HepG2 (cell line): ENCODE measurements around the gene KCTD16. TPM values are rescaled to one million over a fixed set of nuclear protein-coding genes. Genes with fewer than 3 reads are reported as not detected.

Experiments used
- ATAC-seq: fragments of 200-7000 bp; cut with Tn5 transposase; 3 replicates; pipeline ENCODE4 v1.9.1; 2020; ENCODE audit warnings: mild to moderate bottlenecking, moderate library complexity
- Bru-seq: library from RNA; stranded (reverse); fragments of 400-500 nt; gene quantifications from one replicate; lab custom pipeline; 2021; lab: Mats Ljungman, UMichigan
- BruChase-seq, 2 experiments: library from RNA; stranded (reverse); fragments of 400-500 nt; gene quantifications; one replicate each; lab custom pipeline; 2021; lab: Mats Ljungman, UMichigan
- BruUV-seq: library from RNA; stranded (reverse); fragments of 400-500 nt; replicated peaks from 2 replicates; lab custom pipeline; 2021; lab: Mats Ljungman, UMichigan
- CTCF ChIA-PET: fragments of 300-600 bp; formaldehyde crosslinking; extraction: SDS; loops from one replicate; lab custom pipeline; 2021; ENCODE audit warnings: low total read pairs, inconsistent platforms, low intra/inter-chr PET ratio; lab: Yijun Ruan, JAX
- POLR2A ChIA-PET: fragments of 350-600 bp; sonication (Branson Sonifier 250); formaldehyde crosslinking; loops from one replicate; lab custom pipeline; 2020; ENCODE audit warnings: antibody characterized with exemption, inconsistent platforms; lab: Yijun Ruan, JAX
- DNase-seq: peaks from one replicate; pipeline ENCODE4 v3.0.0-alpha.2; 2015; ENCODE audit warnings: low spot score
- FAIRE-seq: peaks from 3 replicates; lab custom pipeline; 2011; peaks lifted over from hg19 to GRCh38; lab: Jason Lieb, UNC
- H2AFZ ChIP-seq: one replicate; pipeline ENCODE4 v1.6.1; 2011; ENCODE audit warnings: low read length, inconsistent platforms
- H3K27ac ChIP-seq: fragments of 300-600 bp; 3 replicates; pipeline ENCODE4 v1.8.0; 2011; ENCODE audit warnings: mixed run types, mild to moderate bottlenecking, mixed read lengths, low read length, inconsistent platforms; ENCODE audit not compliant: insufficient read depth; ENCODE audit errors: extremely low read length
- H3K27me3 ChIP-seq, 2 experiments: fragments of 200-600 bp in 1 of 2; 2 replicates in 1 of 2; 3 replicates in 1 of 2; pipeline versions ENCODE4 v1.6.0 to v1.8.0; 2011; ENCODE audit warnings: low read length in 2 of 2, mild to moderate bottlenecking in 2 of 2, moderate library complexity in 2 of 2, inconsistent platforms in 1 of 2; ENCODE audit not compliant: insufficient read depth in 2 of 2, control insufficient read depth in 1 of 2
- H3K36me3 ChIP-seq, 2 experiments: fragments of 200-600 bp in 1 of 2; replicated peaks in 1 of 2; 2 replicates in 1 of 2; 3 replicates in 1 of 2; pipeline versions ENCODE4 v1.5.1 to v1.8.0; 2011; ENCODE audit warnings: low read length in 2 of 2, inconsistent platforms in 1 of 2; ENCODE audit not compliant: insufficient read depth in 2 of 2, control insufficient read depth in 1 of 2
- H3K4me1 ChIP-seq: 2 replicates; pipeline ENCODE4 v1.5.1; 2012; ENCODE audit warnings: low read length, inconsistent platforms; ENCODE audit not compliant: insufficient read depth
- H3K4me2 ChIP-seq: 2 replicates; pipeline ENCODE4 v1.6.0; 2011; ENCODE audit warnings: low read depth, low read length, inconsistent platforms
- H3K4me3 ChIP-seq, 3 experiments: fragments of 200-600 bp in 1 of 3; sonication (generic), shearing (Covaris generic) in 1 of 3; replicated peaks in 1 of 3; 2 replicates each; pipeline ENCODE4 v1.5.1; 2011 to 2016; ENCODE audit warnings: low read length in 3 of 3, inconsistent platforms in 2 of 3, low read depth in 2 of 3, mild to moderate bottlenecking in 2 of 3, control low read depth in 1 of 3, mixed read lengths in 1 of 3; ENCODE audit not compliant: insufficient read depth in 1 of 3
- H3K79me2 ChIP-seq: one replicate; pipeline ENCODE4 v1.6.1; 2011; ENCODE audit warnings: low read length, inconsistent platforms; ENCODE audit not compliant: insufficient read depth
- H3K9ac ChIP-seq: 2 replicates; pipeline ENCODE4 v1.6.0; 2011; ENCODE audit warnings: mild to moderate bottlenecking, low read depth, low read length, inconsistent platforms; ENCODE audit not compliant: insufficient read depth
- H3K9me3 ChIP-seq: 2 replicates; pipeline ENCODE4 v1.5.1; 2012; ENCODE audit warnings: mild to moderate bottlenecking, low read length
- H4K20me1 ChIP-seq: 2 replicates; pipeline ENCODE4 v1.6.0; 2011; ENCODE audit warnings: inconsistent platforms, mild to moderate bottlenecking, low read length, moderate library complexity; ENCODE audit not compliant: insufficient read depth
- MAFK ChIP-seq, 2 experiments: IDR thresholded peaks in 1 of 2; conservative IDR thresholded peaks in 1 of 2; 2 replicates each; pipeline ENCODE4 v1.6.1; 2011; ENCODE audit warnings: improper control_type of control experiment in 2 of 2, low read length in 2 of 2
- SOX6 ChIP-seq, 2 experiments: fragments of 450-650 bp in 1 of 2; sonication (generic) in 1 of 2; formaldehyde crosslinking in 1 of 2; IDR thresholded peaks; 2 replicates each; pipeline versions ENCODE4 v1.4.0 to v1.6.1; 2017 to 2020; ENCODE audit warnings: antibody characterized with exemption in 1 of 2, mild to moderate bottlenecking in 1 of 2, missing genetic modification reagents in 1 of 2
- ZZZ3 ChIP-seq: sonication (generic); formaldehyde crosslinking; IDR thresholded peaks from 2 replicates; pipeline ENCODE4 v1.4.0; 2020; ENCODE audit warnings: missing genetic modification reagents, mild to moderate bottlenecking, borderline replicate concordance
- WGBS: methylation state at CpG from one replicate; pipeline ENCODE4 v1.1.6; 2017; ENCODE audit warnings: low lambda C conversion rate; 5-methylcytosine and 5-hydroxymethylcytosine counted together
- in situ Hi-C: cut with HindIII; loops from 2 replicates; pipeline ENCODE4 v1.10.0; 2017; ENCODE audit warnings: low pct_unique_long_range_greater_than_20kb; ENCODE audit not compliant: extremely low pct_ligation_motif_present
- intact Hi-C: fragments of 100-400 bp; cut with micrococcal nuclease; formaldehyde crosslinking; loops from one replicate; pipeline ENCODE4 v1.10.0; 2022; ENCODE audit not compliant: unreplicated experiment
- long read RNA-seq, 2 experiments: library from RNA in 1 of 2; library from polyadenylated mRNA in 1 of 2; stranded (forward) in 1 of 2; unstranded in 1 of 2; transcript quantifications; one replicate each; pipeline ENCODE4 v2.0.0, GENCODE V29; 2019 to 2022
- polyA minus RNA-seq, 3 experiments: library from RNA; depleted of rRNA, polyadenylated mRNA; stranded (reverse); fragments of >200 nt; gene quantifications; 2 replicates each; pipeline ENCODE4 v1.2.3, GENCODE V29; 2011; ENCODE audit warnings: low replicate concordance in 1 of 3
- polyA plus RNA-seq, 8 experiments: library from polyadenylated mRNA; depleted of rRNA in 3 of 8; stranded (reverse) in 7 of 8; unstranded in 1 of 8; fragments of >200 nt; fragmentation: Illumina TruSeq in 4 of 8; extraction: Trizol in 4 of 8; gene quantifications; 2 replicates each; pipeline versions ENCODE4 v1.2.1 to v1.2.3, GENCODE V29; 2011 to 2016; ENCODE audit warnings: low read depth in 4 of 8, missing spikeins in 1 of 8, mixed read lengths in 1 of 8; ENCODE audit not compliant: insufficient read depth in 1 of 8
- total RNA-seq, 5 experiments: library from RNA; depleted of rRNA; stranded (reverse); fragments of >200 nt; fragmentation: Illumina TruSeq; extraction: Trizol; gene quantifications; 2 replicates each; pipeline ENCODE4 v1.2.3, GENCODE V29; 2016; ENCODE audit warnings: low read depth in 1 of 5
- TF ChIP-seq, protein P1 (sequence below): sonication (generic); formaldehyde crosslinking; IDR thresholded peaks from 2 replicates; pipeline ENCODE4 v1.4.0; 2020; ENCODE audit warnings: missing genetic modification reagents, borderline replicate concordance
- TF ChIP-seq, protein P2 (sequence below): sonication (generic); formaldehyde crosslinking; IDR thresholded peaks from 2 replicates; pipeline ENCODE4 v1.4.0; 2020; ENCODE audit warnings: missing genetic modification reagents
- TF ChIP-seq, protein P3 (sequence below): IDR thresholded peaks from 2 replicates; pipeline ENCODE4 v1.6.1; 2016; ENCODE audit warnings: missing biosample characterization, missing genetic modification reagents, low read depth
- TF ChIP-seq, protein P4 (sequence below): sonication (generic); formaldehyde crosslinking; IDR thresholded peaks from 2 replicates; pipeline ENCODE4 v1.4.0; 2020; ENCODE audit warnings: mild to moderate bottlenecking, missing genetic modification reagents
- TF ChIP-seq, protein P5 (sequence below): sonication (generic); formaldehyde crosslinking; IDR thresholded peaks from 2 replicates; pipeline ENCODE4 v1.5.0; 2020; ENCODE audit warnings: missing genetic modification reagents, mild to moderate bottlenecking, borderline replicate concordance

The KCTD16 gene
- 0.02 and 0.06 TPM in 2 replicates for total RNA-seq (2016; rRNA removed; fragmentation: Illumina TruSeq; extraction: Trizol)
- total RNA-seq (2016; cell fraction: cytosol; rRNA removed; fragmentation: Illumina TruSeq; extraction: Trizol; ENCODE audit: low read depth): not detected in 2 replicates
- 0.02 and 0.06 TPM in 2 replicates for total RNA-seq (2016; cell fraction: insoluble cytoplasmic fraction; rRNA removed; fragmentation: Illumina TruSeq; extraction: Trizol)
- total RNA-seq (2016; cell fraction: membrane; rRNA removed; fragmentation: Illumina TruSeq; extraction: Trizol): 0.03 TPM in 1 of 2 replicates, not detected in the other
- total RNA-seq (2016; cell fraction: nucleus; rRNA removed; fragmentation: Illumina TruSeq; extraction: Trizol): 0.06 TPM in 1 of 2 replicates, not detected in the other
- 0.07 and 0.09 TPM in 2 replicates for polyA plus RNA-seq (2011; rRNA removed)
- polyA plus RNA-seq (2011; cell fraction: cytosol; rRNA removed): 0.03 and 0.05 TPM in 2 replicates
- polyA plus RNA-seq (2011; cell fraction: nucleus; rRNA removed): 0.03 and 0.09 TPM in 2 replicates
- 0.09 and 0.11 TPM in 2 replicates for polyA plus RNA-seq (2012)
- polyA plus RNA-seq (2016; cell fraction: cytosol; fragmentation: Illumina TruSeq; extraction: Trizol; ENCODE audit: low read depth): not detected in 2 replicates
- not detected in 2 replicates for polyA plus RNA-seq (2016; cell fraction: insoluble cytoplasmic fraction; fragmentation: Illumina TruSeq; extraction: Trizol; ENCODE audit: low read depth)
- not detected in 2 replicates for polyA plus RNA-seq (2016; cell fraction: membrane; fragmentation: Illumina TruSeq; extraction: Trizol; ENCODE audit: low read depth)
- polyA plus RNA-seq (2016; cell fraction: nucleus; fragmentation: Illumina TruSeq; extraction: Trizol; ENCODE audit: insufficient read depth, low read depth): not detected in 2 replicates
- 0.16 and 0.64 TPM in 2 replicates for polyA minus RNA-seq (2011; rRNA and poly(A)+ RNA removed; ENCODE audit: low replicate concordance)
- under 0.01 and 0.26 TPM in 2 replicates for polyA minus RNA-seq (2011; cell fraction: cytosol; rRNA and poly(A)+ RNA removed)
- 0.90 and 0.99 TPM in 2 replicates for polyA minus RNA-seq (2011; cell fraction: nucleus; rRNA and poly(A)+ RNA removed)
- Bru-seq, nascent RNA: percentile 15 among the genes with signal in this experiment
- percentile 11 among the genes with signal in this experiment for BruChase-seq, experiment 1, labeled RNA remaining after a 6-hour chase
- percentile 20 among the genes with signal in this experiment for BruChase-seq, experiment 2, labeled RNA remaining after a 2-hour chase
- long read RNA-seq, experiment 1: 0 reads
- long read RNA-seq, experiment 2: 0 reads

DNA sequence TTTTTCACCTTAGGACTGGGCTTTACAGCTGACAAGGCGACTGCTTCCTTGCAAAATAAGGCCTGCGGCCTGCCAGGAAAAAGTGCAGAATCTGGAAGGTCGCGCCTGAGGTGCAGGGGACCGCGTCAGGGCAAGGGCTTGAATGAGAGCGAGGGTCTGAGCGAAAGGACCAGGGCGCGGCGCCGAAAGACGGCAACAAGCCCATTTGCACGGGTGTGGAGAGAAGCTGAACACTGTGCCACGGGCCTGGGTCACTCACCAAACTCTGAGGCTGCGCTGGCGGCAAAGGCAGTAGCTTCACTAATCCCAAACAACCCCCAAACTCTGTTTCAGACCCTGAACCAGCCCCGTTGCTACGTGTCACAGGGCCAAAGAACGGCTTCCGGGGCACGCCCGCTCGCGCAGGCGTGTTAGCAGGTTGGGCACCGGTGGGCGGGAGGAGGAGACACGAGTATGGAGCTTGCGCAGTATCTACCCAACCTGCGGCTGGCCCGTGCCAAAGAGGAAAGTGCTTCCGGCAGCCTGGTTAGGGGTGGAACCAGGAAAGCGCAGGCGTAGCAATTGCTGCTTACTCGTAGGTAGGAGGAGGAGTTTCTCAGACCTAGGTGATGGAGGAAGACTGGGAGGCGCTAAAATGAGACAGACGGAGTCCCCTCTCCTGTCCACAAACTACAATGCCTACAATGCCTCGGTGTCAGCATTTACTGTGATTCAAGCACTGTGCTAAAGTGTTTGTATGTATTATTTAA lies at the start of gene KCTD16, which contains the start of gene YIPF5:
TSS of gene KCTD16 (plus strand) at position 598 of the 749 bp plus-strand sequence.
TSS of gene YIPF5 (minus strand) at position 384 of the 749 bp plus-strand sequence. CDS start 704 bp downstream, outside the sequence.
- ChIA-PET POLR2A (interaction anchor here (0.6 to 1.8 kb wide), 4 partner anchors 17 to 1648 kb away, joined by 3 to 6 read pairs (median 3); no protein-coding TSS in a partner anchor), CTCF (no interaction called here)
- peaks cover 0 to 3% of the 10 kb centered on the region in 2 experiments; a peak in 2 of 5 replicates for H3K27me3 ChIP-seq
- ATAC-seq (peak; percentile 100), FAIRE-seq (peak; percentile 98), DNase-seq (peak; percentile 94)
- no peaks in the 10 kb centered on the region for H4K20me1 ChIP-seq
- peaks cover 33% of the 10 kb centered on the region for H3K79me2 ChIP-seq
- peak within 1 kb of the TSS; percentile 81 to 99 (median 95) for H3K4me3 ChIP-seq
- H3K9ac ChIP-seq: peak within 1 kb of the TSS; percentile 94
- peak within 1 kb of the TSS; percentile 72 for H3K4me2 ChIP-seq
- BruUV-seq: no TSS peak
- in situ Hi-C loops: no loop called here
- no peaks in the 10 kb centered on the region for H3K9me3 ChIP-seq
- H3K4me1 ChIP-seq: peaks cover 37% of the 10 kb centered on the region
- H2AFZ ChIP-seq: peak within 1 kb of the TSS; percentile 85
- intact Hi-C loops: no loop called here
- WGBS: 4% methylated on average over 14 of the region's 39 CpGs
- peaks cover 0 to 26% of the 10 kb centered on the region in 2 experiments; a peak in 2 of 5 replicates for H3K36me3 ChIP-seq
- peak within 1 kb of the TSS; percentile 79 for H3K27ac ChIP-seq
- TF ChIP-seq, protein P1, sequence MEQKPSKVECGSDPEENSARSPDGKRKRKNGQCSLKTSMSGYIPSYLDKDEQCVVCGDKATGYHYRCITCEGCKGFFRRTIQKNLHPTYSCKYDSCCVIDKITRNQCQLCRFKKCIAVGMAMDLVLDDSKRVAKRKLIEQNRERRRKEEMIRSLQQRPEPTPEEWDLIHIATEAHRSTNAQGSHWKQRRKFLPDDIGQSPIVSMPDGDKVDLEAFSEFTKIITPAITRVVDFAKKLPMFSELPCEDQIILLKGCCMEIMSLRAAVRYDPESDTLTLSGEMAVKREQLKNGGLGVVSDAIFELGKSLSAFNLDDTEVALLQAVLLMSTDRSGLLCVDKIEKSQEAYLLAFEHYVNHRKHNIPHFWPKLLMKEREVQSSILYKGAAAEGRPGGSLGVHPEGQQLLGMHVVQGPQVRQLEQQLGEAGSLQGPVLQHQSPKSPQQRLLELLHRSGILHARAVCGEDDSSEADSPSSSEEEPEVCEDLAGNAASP (CRISPR knock-in tag): no peak; the same call in 1 of the 2 replicates
- TF ChIP-seq, protein P2, sequence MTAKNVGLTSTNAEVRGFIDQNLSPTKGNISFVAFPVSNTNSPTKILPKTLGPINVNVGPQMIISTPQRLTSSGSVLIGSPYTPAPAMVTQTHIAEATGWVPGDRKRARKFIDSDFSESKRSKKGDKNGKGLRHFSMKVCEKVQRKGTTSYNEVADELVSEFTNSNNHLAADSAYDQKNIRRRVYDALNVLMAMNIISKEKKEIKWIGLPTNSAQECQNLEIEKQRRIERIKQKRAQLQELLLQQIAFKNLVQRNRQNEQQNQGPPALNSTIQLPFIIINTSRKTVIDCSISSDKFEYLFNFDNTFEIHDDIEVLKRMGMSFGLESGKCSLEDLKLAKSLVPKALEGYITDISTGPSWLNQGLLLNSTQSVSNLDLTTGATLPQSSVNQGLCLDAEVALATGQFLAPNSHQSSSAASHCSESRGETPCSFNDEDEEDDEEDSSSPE (CRISPR knock-in tag): peak; percentile 57
- TF ChIP-seq, protein P3, sequence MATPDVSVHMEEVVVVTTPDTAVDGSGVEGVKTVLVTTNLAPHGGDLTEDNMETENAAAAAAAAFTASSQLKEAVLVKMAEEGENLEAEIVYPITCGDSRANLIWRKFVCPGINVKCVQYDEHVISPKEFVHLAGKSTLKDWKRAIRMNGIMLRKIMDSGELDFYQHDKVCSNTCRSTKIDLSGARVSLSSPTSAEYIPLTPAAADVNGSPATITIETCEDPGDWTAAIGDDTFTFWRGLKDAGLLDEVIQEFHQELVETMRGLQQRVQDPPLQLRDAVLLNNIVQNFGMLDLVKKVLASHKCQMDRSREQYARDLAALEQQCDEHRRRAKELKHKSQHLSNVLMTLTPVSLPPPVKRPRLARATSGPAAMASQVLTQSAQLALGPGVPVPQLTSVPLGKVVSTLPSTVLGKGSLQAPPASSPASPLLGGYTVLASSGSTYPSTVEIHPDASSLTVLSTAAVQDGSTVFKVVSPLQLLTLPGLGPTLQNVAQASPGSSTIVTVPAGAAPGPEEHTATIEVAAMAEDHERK (CRISPR knock-in tag): no peak
- TF ChIP-seq ZZZ3: peak; percentile 73
- TF ChIP-seq SOX6 (IDR thresholded peaks at IDR 0.05): no peak
- peak; percentile 45; the same call in 1 of the 2 replicates for TF ChIP-seq SOX6 (CRISPR knock-in tag; IDR thresholded peaks at IDR 0.05)
- TF ChIP-seq, protein P4, sequence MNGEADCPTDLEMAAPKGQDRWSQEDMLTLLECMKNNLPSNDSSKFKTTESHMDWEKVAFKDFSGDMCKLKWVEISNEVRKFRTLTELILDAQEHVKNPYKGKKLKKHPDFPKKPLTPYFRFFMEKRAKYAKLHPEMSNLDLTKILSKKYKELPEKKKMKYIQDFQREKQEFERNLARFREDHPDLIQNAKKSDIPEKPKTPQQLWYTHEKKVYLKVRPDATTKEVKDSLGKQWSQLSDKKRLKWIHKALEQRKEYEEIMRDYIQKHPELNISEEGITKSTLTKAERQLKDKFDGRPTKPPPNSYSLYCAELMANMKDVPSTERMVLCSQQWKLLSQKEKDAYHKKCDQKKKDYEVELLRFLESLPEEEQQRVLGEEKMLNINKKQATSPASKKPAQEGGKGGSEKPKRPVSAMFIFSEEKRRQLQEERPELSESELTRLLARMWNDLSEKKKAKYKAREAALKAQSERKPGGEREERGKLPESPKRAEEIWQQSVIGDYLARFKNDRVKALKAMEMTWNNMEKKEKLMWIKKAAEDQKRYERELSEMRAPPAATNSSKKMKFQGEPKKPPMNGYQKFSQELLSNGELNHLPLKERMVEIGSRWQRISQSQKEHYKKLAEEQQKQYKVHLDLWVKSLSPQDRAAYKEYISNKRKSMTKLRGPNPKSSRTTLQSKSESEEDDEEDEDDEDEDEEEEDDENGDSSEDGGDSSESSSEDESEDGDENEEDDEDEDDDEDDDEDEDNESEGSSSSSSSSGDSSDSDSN (CRISPR knock-in tag): peak; percentile 56
- no peak for TF ChIP-seq MAFK (conservative IDR thresholded peaks at IDR 0.05 in 1 of 2, IDR thresholded peaks at IDR 0.05 in 1 of 2; ENCODE audit: low read length in 2 of 2)
- TF ChIP-seq, protein P5, sequence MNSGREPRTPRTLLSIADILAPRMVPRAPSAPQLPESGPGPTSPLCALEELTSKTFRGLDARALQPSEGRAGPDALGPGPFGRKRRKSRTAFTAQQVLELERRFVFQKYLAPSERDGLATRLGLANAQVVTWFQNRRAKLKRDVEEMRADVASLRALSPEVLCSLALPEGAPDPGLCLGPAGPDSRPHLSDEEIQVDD (CRISPR knock-in tag): no peak
